Brain microvascular endothelial cell (primary cell): ENCODE data around the gene PRKCH.
A peak's percentile ranks its signal among the peaks of the same experiment; 100 is the strongest.

Experiments used
- DNase-seq: peaks from one replicate; pipeline ENCODE4 v3.0.0-alpha.2; 2020
- H3K27ac ChIP-seq: fragments of 250-450 bp; sonication (Bioruptor Pico); 2 replicates; pipeline ENCODE4 v1.5.1; 2020; ENCODE audit warnings: mild to moderate bottlenecking, moderate library complexity
- H3K27me3 ChIP-seq: fragments of 250-450 bp; sonication (Bioruptor Pico); replicated peaks from 2 replicates; pipeline ENCODE4 v1.5.1; 2020; ENCODE audit warnings: mild to moderate bottlenecking
- H3K36me3 ChIP-seq: fragments of 250-450 bp; sonication (Bioruptor Pico); replicated peaks from 2 replicates; pipeline ENCODE4 v1.5.1; 2020; ENCODE audit warnings: mild to moderate bottlenecking
- H3K4me3 ChIP-seq: 2 replicates; pipeline ENCODE4 v1.5.1; 2011; ENCODE audit warnings: low read depth, mild to moderate bottlenecking, control low read depth, low read length, moderate library complexity
- in situ Hi-C: cut with HindIII; loops from 2 replicates; pipeline ENCODE4 v1.10.0; 2017; ENCODE audit warnings: low sequenced_read_pairs, low pct_ligation_motif_present
- TF ChIP-seq, protein P1 (sequence below): IDR thresholded peaks from 2 replicates; pipeline ENCODE4 v1.5.1; 2011; ENCODE audit warnings: low read depth, mild to moderate bottlenecking, moderate library complexity, low read length, control low read depth, inconsistent platforms; ENCODE audit errors: missing control alignments

PRKCH gene

DNA sequence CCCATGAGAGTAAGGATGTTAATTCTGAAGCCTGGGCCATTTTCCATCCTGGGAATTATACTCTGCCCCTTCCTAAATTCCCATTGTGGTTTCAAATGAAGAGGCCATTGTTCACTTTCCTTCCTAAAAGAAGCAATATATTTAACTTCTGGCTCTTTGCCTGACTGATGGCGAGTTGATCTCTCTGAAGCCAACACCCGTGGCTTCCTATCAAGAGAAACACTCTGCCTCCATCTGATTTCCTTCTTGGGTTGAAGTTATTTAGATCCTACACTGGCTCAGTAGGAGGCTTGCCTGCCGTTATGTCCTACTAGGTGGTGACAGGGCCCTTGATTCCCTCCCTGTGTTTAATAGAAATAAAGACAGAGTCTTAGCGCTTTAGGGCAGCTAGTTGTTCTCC is 97.4 kb downstream of the PRKCH start:
- Histone ChIP-seq H3K36me3 (no peaks in the 10 kb centered on the region), H3K4me3 (no peak overlapping the region), H3K27ac (no peak overlapping the region), H3K27me3 (no peaks in the 10 kb centered on the region)
- TF ChIP-seq, protein P1, sequence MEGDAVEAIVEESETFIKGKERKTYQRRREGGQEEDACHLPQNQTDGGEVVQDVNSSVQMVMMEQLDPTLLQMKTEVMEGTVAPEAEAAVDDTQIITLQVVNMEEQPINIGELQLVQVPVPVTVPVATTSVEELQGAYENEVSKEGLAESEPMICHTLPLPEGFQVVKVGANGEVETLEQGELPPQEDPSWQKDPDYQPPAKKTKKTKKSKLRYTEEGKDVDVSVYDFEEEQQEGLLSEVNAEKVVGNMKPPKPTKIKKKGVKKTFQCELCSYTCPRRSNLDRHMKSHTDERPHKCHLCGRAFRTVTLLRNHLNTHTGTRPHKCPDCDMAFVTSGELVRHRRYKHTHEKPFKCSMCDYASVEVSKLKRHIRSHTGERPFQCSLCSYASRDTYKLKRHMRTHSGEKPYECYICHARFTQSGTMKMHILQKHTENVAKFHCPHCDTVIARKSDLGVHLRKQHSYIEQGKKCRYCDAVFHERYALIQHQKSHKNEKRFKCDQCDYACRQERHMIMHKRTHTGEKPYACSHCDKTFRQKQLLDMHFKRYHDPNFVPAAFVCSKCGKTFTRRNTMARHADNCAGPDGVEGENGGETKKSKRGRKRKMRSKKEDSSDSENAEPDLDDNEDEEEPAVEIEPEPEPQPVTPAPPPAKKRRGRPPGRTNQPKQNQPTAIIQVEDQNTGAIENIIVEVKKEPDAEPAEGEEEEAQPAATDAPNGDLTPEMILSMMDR: no peak
- in situ Hi-C loops: no loop called here
- no peak for DNase-seq

DNA sequence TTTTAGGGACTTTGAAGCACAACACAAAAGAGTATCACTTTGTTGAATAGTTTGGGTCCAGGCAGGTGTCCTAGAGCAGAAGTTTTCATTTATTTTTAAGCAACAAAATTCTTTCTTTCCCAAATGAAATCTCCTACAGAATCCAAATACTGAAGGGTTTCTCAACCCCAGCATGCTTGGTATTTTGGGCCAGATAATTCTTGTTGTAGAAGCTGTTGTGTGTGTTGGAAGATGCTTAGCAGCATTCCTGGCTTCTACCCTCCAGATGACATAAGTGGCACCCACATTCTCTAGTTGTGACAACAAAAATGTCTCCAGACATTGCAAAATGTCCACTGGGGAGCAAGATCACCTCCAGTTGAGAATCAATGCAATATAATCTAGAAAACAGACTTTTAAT is 97.8 kb downstream of the PRKCH start:
- Histone ChIP-seq H3K27me3 (no peaks in the 10 kb centered on the region), H3K4me3 (no peak overlapping the region), H3K36me3 (no peaks in the 10 kb centered on the region), H3K27ac (no peak overlapping the region)
- TF ChIP-seq, protein P1: no peak
- DNase-seq: no peak
- in situ Hi-C loops: no loop called here

DNA sequence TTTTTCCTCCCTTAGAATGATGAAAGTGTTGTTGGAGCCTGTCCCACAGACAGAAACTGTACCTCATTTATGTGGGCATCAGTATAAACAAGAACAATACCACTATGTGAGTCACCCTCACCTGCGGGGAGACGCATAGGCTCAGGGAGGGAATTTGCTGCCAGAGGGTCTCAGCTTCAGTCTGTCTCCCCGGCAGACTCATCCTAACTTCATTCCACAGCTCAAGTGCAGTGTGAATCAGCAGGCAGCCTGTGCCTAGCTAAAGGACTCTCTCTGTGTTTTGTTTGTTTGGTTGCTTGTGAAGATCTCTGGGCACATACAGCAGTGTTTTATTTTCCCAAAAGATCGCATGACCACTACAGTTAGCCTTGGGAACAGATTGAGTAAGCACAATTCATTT is 98.9 kb downstream of the PRKCH start:
- no peaks in the 10 kb centered on the region for H3K27me3 ChIP-seq
- no peaks in the 10 kb centered on the region for H3K36me3 ChIP-seq
- H3K27ac ChIP-seq: no peak overlapping the region
- no peak overlapping the region for H3K4me3 ChIP-seq
- TF ChIP-seq, protein P1: no peak
- peak; percentile 29 for DNase-seq
- in situ Hi-C loops: no loop called here

DNA sequence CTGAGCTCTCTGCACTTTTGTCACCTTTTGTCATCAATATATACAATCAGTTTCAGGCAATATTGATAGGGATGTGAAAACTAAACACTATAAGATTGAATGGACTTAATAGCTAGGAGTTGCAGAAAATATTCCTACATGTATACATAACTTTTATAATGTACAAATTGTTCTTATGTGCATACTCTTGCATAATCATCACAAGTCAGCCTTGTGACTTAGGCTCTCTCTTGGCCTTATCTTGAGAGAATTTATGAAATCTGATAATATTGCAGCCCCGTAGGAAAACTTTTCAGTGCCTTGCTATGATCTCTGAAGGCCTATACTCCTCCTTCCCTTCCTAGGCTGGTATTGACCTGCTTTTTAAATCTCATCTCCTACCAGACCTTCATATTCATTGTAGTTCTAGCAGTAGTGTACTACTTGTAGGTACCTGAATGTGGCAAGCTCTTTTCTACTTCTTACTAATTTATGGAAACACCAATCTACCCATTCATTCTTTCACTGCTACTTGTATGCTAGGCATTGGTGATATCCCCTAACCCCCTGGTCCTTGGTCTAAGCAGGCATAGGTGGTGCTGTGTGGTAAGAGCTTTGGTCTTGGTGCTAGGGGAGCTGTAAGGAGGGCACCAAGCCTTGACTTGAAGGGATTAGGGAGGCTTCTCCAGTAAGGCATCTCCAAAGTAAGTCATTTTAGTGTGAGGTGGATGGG is 100.0 kb downstream of the PRKCH start:
- TF ChIP-seq, protein P1: no peak
- H3K27ac ChIP-seq: no peak overlapping the region
- in situ Hi-C loops: no loop called here
- no peaks in the 10 kb centered on the region for H3K36me3 ChIP-seq
- DNase-seq: no peak
- H3K4me3 ChIP-seq: no peak overlapping the region
- no peaks in the 10 kb centered on the region for H3K27me3 ChIP-seq

DNA sequence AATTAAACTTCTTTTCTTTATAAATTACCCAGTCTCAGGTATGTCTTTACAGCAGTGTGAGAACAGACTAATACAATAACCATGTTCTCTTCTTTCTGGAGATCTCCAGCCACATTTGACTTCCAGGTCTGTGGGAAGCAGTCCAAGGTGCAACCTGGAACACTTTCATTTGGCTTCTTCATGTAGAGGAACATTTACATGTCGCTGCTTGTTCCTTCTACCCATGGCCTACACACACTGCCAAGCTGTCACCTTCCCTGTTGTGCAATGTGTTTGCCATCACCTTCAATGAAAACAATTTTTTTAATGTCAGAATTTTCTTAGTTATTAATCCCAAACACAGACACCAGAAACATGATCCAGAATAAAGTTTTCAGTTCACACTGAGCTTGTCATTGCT is 104.7 kb downstream of the PRKCH start:
- no peaks in the 10 kb centered on the region for H3K27me3 ChIP-seq
- H3K36me3 ChIP-seq: no peaks in the 10 kb centered on the region
- TF ChIP-seq, protein P1: no peak
- in situ Hi-C loops: no loop called here
- H3K4me3 ChIP-seq: no peak overlapping the region
- no peak overlapping the region for H3K27ac ChIP-seq
- no peak for DNase-seq

DNA sequence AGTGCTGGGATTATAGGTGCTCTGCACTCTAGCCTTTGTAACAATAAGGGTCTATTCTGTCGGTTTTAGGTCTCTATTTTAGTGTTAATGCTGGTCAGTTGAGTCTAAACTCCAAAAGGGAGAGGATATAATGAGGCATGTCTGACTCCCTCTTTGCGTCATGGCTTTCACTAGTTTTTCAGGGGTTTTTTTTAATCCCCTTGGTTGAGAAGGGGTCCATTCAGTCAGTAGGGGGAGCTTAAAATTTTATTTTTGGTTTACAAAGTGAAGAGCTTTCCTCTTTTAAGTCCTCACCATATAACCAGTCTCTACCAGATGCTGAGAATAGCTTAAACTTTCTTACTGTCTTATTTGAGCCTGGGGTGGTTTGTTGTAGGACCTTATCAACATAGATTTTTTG is 106.9 kb downstream of the PRKCH start:
- in situ Hi-C loops: no loop called here
- Histone ChIP-seq H3K4me3 (no peak overlapping the region), H3K27ac (no peak overlapping the region), H3K36me3 (no peaks in the 10 kb centered on the region), H3K27me3 (no peaks in the 10 kb centered on the region)
- TF ChIP-seq, protein P1: no peak
- no peak for DNase-seq
